HFF-Myc (cell line): ENCODE measurements around the gene TMEM106C.

Experiments
- DNase-seq: peaks from one replicate; pipeline ENCODE4 v3.0.0-alpha.2; 2011; ENCODE audit warnings: low read depth; ENCODE audit errors: extremely low read depth
- H3K4me3 ChIP-seq: replicated peaks from 2 replicates; pipeline ENCODE4 v1.5.1; 2011; ENCODE audit warnings: low read depth, mild to moderate bottlenecking, control low read depth, low read length
- TF ChIP-seq, protein P1 (sequence below): IDR thresholded peaks from 2 replicates; pipeline ENCODE4 v1.5.1; 2012; ENCODE audit warnings: mild to moderate bottlenecking, low read depth, low read length, control low read depth; ENCODE audit errors: missing control alignments

Gene TMEM106C

DNA sequence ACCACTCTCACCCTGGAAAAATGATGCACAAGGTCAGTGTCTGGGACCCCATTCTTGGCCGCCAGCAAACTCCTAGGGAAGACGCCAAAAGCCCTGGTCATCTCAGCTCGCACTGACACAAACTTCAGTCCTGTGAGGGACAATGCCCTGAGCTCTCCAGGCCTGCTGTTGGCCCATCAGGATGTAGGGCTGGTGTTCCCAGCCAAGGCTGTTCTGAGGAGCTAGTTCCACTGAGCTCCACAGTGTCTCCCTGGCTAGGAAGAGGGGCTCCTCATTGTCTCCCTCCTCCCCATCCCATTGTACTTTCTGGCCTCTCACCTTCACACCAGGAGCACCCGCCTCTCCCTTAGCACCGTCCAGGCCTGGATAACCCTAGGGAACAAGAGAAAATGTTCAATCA lies 30.1 kb downstream of the TMEM106C start:
- no peak overlapping the region for H3K4me3 ChIP-seq
- DNase-seq, result no peak
- TF ChIP-seq, protein P1, sequence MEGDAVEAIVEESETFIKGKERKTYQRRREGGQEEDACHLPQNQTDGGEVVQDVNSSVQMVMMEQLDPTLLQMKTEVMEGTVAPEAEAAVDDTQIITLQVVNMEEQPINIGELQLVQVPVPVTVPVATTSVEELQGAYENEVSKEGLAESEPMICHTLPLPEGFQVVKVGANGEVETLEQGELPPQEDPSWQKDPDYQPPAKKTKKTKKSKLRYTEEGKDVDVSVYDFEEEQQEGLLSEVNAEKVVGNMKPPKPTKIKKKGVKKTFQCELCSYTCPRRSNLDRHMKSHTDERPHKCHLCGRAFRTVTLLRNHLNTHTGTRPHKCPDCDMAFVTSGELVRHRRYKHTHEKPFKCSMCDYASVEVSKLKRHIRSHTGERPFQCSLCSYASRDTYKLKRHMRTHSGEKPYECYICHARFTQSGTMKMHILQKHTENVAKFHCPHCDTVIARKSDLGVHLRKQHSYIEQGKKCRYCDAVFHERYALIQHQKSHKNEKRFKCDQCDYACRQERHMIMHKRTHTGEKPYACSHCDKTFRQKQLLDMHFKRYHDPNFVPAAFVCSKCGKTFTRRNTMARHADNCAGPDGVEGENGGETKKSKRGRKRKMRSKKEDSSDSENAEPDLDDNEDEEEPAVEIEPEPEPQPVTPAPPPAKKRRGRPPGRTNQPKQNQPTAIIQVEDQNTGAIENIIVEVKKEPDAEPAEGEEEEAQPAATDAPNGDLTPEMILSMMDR, result no peak

DNA sequence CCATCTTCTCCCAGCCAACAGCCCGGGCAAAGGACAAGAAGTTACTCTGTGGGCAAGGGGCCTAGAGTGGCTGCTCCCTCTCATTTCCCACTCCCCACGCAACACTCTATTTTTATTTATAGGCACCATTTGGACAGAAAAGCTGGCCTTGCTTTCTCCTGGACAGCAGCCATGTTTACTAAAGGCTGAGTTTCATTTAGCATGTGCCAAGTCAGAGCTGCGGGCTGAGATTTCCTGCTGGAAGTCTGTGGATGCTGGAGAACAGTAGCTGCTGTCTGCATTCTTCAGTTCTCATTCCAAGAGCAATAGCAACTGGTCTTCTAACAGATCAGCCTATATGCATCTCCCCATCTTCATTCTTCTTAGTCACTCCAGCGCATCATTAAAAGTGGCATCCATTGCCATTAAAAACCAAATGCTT lies 32.6 kb downstream of the TMEM106C start:
- TF ChIP-seq, protein P1, result no peak
- no peak for DNase-seq
- no peak overlapping the region for H3K4me3 ChIP-seq

DNA sequence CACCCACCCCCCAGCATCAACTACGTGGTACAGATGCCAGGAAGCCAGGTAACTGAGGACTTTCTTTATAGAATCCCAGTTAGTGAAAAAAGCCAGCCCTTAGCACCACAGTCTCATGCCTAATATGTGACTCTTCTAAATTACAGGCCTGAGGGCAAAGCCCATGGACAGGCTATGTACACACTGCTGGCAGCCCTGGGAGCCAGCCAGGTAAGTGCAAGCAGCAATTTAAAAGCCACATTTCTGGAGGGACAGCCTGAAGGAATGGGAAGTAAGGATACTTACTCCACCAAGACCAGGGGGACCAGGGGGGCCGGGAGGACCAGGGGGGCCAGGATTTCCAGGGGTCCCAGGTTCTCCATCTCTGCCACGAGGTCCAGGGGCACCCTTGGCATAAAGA lies 33.9 kb downstream of the TMEM106C start:
- H3K4me3 ChIP-seq, result no peak overlapping the region
- TF ChIP-seq, protein P1, result no peak
- DNase-seq, result no peak

- H3K4me3 ChIP-seq, result no peak overlapping the region
- TF ChIP-seq, protein P1, result no peak
- no peak for DNase-seq
These were observed 36.4 kb downstream of the TMEM106C start for GRCh38 chr12:47999816-48000215.

GRCh38 chr12:48000878-48001504 lies 37.6 kb downstream of the TMEM106C start:
- H3K4me3 ChIP-seq, result peak overlapping the region; percentile 50
- TF ChIP-seq, protein P1, result no peak
- no peak for DNase-seq

GRCh38 chr12:48001505-48002413 lies 38.4 kb downstream of the TMEM106C start:
- TF ChIP-seq, protein P1, result no peak
- H3K4me3 ChIP-seq, result peak overlapping the region; percentile 50
- DNase-seq, result no peak
